Measurements from ENCODE around the gene PCGF3.

DNA sequence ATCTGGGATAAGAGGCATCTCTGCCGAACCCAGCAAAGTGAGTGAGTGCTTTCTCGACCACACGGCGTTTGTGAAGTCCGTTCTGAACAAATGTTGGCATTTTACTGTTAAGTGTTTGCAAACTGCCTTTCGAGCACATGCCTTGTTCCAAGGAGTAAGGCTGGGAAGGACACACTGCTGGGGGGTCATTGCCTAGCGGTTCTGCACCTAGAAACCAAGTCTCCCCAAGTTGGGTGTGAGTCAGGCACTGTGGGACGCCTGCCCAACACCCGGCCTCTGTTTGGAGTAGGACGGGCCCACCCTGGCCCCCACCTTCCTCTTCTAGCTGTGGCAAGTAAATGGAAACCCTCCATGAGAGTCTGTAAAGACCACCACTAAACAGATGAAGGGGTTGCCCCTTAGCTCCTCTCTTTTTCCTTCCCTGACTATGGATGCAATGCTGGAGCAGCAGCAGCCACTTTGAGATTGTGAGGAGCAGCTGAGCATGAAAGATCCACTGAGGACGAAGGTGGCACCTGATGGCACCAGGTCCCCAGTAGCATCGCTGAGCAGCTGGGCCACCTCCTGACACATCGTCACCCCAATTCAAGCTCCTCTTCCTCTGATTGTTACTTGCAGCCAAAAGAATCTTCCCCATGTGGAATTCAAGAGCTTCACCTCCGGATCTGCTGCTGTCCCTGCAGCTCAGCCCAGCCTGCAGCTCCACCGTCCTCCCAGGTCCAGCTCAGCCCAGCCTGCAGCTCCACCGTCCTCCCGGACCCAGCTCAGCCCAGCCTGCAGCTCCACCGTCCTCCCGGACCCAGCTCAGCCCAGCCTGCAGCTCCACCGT, 114.0 kb downstream of the PCGF3 start:
- TF ChIP-seq, protein P1, sequence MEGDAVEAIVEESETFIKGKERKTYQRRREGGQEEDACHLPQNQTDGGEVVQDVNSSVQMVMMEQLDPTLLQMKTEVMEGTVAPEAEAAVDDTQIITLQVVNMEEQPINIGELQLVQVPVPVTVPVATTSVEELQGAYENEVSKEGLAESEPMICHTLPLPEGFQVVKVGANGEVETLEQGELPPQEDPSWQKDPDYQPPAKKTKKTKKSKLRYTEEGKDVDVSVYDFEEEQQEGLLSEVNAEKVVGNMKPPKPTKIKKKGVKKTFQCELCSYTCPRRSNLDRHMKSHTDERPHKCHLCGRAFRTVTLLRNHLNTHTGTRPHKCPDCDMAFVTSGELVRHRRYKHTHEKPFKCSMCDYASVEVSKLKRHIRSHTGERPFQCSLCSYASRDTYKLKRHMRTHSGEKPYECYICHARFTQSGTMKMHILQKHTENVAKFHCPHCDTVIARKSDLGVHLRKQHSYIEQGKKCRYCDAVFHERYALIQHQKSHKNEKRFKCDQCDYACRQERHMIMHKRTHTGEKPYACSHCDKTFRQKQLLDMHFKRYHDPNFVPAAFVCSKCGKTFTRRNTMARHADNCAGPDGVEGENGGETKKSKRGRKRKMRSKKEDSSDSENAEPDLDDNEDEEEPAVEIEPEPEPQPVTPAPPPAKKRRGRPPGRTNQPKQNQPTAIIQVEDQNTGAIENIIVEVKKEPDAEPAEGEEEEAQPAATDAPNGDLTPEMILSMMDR (IDR thresholded peaks at IDR 0.05) = no peak
- TF ChIP-seq POLR2A (IDR thresholded peaks at IDR 0.05) = no peak
